Mesenchymal stem cell (in vitro differentiated cells and primary cell): ENCODE results near the gene HJURP.

Experiments
- DNase-seq: peaks from one replicate; pipeline ENCODE4 v3.0.0-alpha.2; 2013
- H2AFZ ChIP-seq: one replicate; pipeline ENCODE4 v1.6.1; 2013; ENCODE audit warnings: low read depth, mild to moderate bottlenecking, control low read depth, inconsistent platforms, low read length, moderate library complexity
- H2AK5ac ChIP-seq: 2 replicates; pipeline ENCODE4 v1.6.1; 2013; ENCODE audit warnings: low read length, moderate library complexity, mild to moderate bottlenecking, inconsistent platforms; ENCODE audit not compliant: severe bottlenecking
- H2BK120ac ChIP-seq: one replicate; pipeline ENCODE4 v1.6.1; 2013; ENCODE audit warnings: low read depth, mild to moderate bottlenecking, inconsistent platforms, low read length, moderate library complexity
- H2BK12ac ChIP-seq, 2 experiments: one replicate each; pipeline ENCODE4 v1.6.1; 2013; ENCODE audit warnings: inconsistent platforms in 2 of 2, low read length in 2 of 2, mild to moderate bottlenecking in 2 of 2, moderate library complexity in 2 of 2, control low read depth in 1 of 2
- H2BK15ac ChIP-seq: one replicate; pipeline ENCODE4 v1.6.1; 2013; ENCODE audit warnings: mild to moderate bottlenecking, low read depth, inconsistent platforms; ENCODE audit not compliant: poor library complexity, severe bottlenecking
- H2BK5ac ChIP-seq: 2 replicates; pipeline ENCODE4 v1.6.1; 2013; ENCODE audit warnings: low read depth, mild to moderate bottlenecking, low read length, control low read depth, inconsistent platforms; ENCODE audit not compliant: poor library complexity, severe bottlenecking
- H3K14ac ChIP-seq, 2 experiments: one replicate each; pipeline ENCODE4 v1.6.1; 2013; ENCODE audit warnings: inconsistent platforms in 2 of 2, low read length in 2 of 2, control low read depth in 1 of 2, mild to moderate bottlenecking in 1 of 2, moderate library complexity in 1 of 2
- H3K18ac ChIP-seq, 2 experiments: one replicate each; pipeline ENCODE4 v1.6.1; 2013; ENCODE audit warnings: inconsistent platforms in 2 of 2, low read length in 2 of 2, control low read depth in 1 of 2, low read depth in 1 of 2, mild to moderate bottlenecking in 1 of 2
- H3K23ac ChIP-seq, 2 experiments: one replicate each; pipeline ENCODE4 v1.6.1; 2013; ENCODE audit warnings: inconsistent platforms in 2 of 2, low read length in 2 of 2, mild to moderate bottlenecking in 2 of 2, moderate library complexity in 2 of 2, control low read depth in 1 of 2
- H3K27ac ChIP-seq: 2 replicates; pipeline ENCODE4 v1.5.1; 2013; ENCODE audit warnings: mild to moderate bottlenecking, moderate library complexity, low read length, control low read depth, inconsistent platforms; ENCODE audit not compliant: poor library complexity, severe bottlenecking
- H3K27me3 ChIP-seq, 2 experiments: 2 replicates each; pipeline versions ENCODE4 v1.6.1 to v1.7.0; 2013; ENCODE audit warnings: low read length in 2 of 2, mild to moderate bottlenecking in 2 of 2, moderate library complexity in 2 of 2, control low read depth in 1 of 2, inconsistent platforms in 1 of 2; ENCODE audit not compliant: control insufficient read depth in 1 of 2, insufficient read depth in 1 of 2
- H3K36me3 ChIP-seq, 2 experiments: 2 replicates each; pipeline versions ENCODE4 v1.6.1 to v1.7.0; 2013; ENCODE audit warnings: low read length in 2 of 2, control low read depth in 1 of 2, inconsistent platforms in 1 of 2, low read depth in 1 of 2, mild to moderate bottlenecking in 1 of 2; ENCODE audit not compliant: insufficient read depth in 2 of 2, control insufficient read depth in 1 of 2
- H3K4ac ChIP-seq, 2 experiments: one replicate each; pipeline ENCODE4 v1.6.1; 2013; ENCODE audit warnings: inconsistent platforms in 2 of 2, low read length in 2 of 2, mild to moderate bottlenecking in 2 of 2, moderate library complexity in 2 of 2, control low read depth in 1 of 2, low read depth in 1 of 2
- H3K4me1 ChIP-seq: 2 replicates; pipeline ENCODE4 v1.6.1; 2013; ENCODE audit warnings: low read depth, low read length, control low read depth; ENCODE audit not compliant: control insufficient read depth, insufficient read depth
- H3K4me2 ChIP-seq: 2 replicates; pipeline ENCODE4 v1.6.1; 2013; ENCODE audit warnings: low read length, mild to moderate bottlenecking, inconsistent platforms; ENCODE audit not compliant: poor library complexity, severe bottlenecking
- H3K4me3 ChIP-seq, 2 experiments: 2 replicates each; pipeline versions ENCODE4 v1.5.1 to v1.7.0; 2013; ENCODE audit warnings: low read length in 2 of 2, mild to moderate bottlenecking in 2 of 2, control low read depth in 1 of 2, low read depth in 1 of 2; ENCODE audit not compliant: insufficient read depth in 1 of 2
- H3K79me1 ChIP-seq: replicated peaks from 2 replicates; pipeline ENCODE4 v1.6.1; 2013; ENCODE audit warnings: mild to moderate bottlenecking, control low read depth, low read length, inconsistent platforms; ENCODE audit not compliant: poor library complexity, severe bottlenecking
- H3K9ac ChIP-seq: 2 replicates; pipeline ENCODE4 v1.7.0; 2013; ENCODE audit warnings: mild to moderate bottlenecking, low read length, moderate library complexity
- H3K9me3 ChIP-seq: 2 replicates; pipeline ENCODE4 v1.7.0; 2013; ENCODE audit warnings: mild to moderate bottlenecking, low read length; ENCODE audit not compliant: control insufficient read depth
- H4K8ac ChIP-seq: one replicate; pipeline ENCODE4 v1.6.1; 2013; ENCODE audit warnings: inconsistent platforms, mild to moderate bottlenecking, low read length, moderate library complexity
- H4K91ac ChIP-seq: one replicate; pipeline ENCODE4 v1.6.1; 2013; ENCODE audit warnings: mild to moderate bottlenecking, low read length, inconsistent platforms
- WGBS: methylation state at CpG from one replicate; pipeline ENCODE4 v1.1.7; 2013; ENCODE audit warnings: mixed read lengths; 5-methylcytosine and 5-hydroxymethylcytosine counted together

Gene HJURP

DNA sequence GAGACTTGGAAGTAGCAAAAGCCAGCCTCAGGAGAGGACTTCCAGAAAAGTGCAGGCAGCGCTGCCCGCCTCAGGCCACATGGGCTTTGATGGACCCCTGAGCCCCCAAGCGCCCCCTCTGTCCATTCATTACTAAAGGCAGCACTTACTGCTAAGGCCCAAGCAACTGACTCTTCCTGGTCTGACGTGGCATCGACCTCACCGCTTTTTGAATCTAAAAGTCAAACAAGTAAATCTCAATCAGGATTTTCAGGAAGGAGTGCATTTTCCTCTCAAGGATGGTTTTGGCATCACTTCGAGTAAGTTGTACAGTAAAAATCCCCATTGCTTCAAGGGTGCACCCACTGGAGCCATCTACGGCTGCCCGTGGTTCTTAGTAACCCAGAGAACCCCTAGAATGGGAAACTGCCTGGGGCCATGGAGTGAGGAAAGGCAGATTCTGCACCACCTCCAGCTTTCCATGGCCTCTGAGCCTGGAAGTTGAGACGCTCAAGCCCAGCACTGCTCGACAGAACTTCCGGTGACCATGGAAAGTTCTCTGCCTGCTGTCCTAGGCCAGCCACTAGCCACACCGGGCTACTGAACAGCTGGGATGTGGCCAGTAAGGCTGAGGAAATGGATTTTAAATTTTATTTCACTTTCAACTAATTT, 7.0 kb downstream of the HJURP start:
- Histone ChIP-seq H3K4me1 (peaks cover 11% of the 10 kb centered on the region), H3K18ac (no peak overlapping the region), H3K23ac (no peak overlapping the region), H3K4me3 (no peak overlapping the region), H3K27me3 (no peaks in the 10 kb centered on the region), H3K36me3 (peaks cover 21 to 29% of the 10 kb centered on the region in 2 experiments), H2BK12ac (no peak overlapping the region), H3K9ac (no peak overlapping the region), H3K4me2 (no peak overlapping the region), H2BK5ac (no peak overlapping the region), H3K79me1 (peaks cover 47% of the 10 kb centered on the region), H3K14ac (no peak overlapping the region), H2AK5ac (no peak overlapping the region), H4K8ac (no peak overlapping the region), H3K4ac (no peak overlapping the region), H3K9me3 (no peaks in the 10 kb centered on the region), H2AFZ (no peak overlapping the region), H2BK15ac (no peak overlapping the region), H4K91ac (no peak overlapping the region), H3K27ac (no peak overlapping the region), H2BK120ac (no peak overlapping the region)
- DNase-seq: no peak
- 99% methylated on average over 12 of the region's 13 CpGs for WGBS

DNA sequence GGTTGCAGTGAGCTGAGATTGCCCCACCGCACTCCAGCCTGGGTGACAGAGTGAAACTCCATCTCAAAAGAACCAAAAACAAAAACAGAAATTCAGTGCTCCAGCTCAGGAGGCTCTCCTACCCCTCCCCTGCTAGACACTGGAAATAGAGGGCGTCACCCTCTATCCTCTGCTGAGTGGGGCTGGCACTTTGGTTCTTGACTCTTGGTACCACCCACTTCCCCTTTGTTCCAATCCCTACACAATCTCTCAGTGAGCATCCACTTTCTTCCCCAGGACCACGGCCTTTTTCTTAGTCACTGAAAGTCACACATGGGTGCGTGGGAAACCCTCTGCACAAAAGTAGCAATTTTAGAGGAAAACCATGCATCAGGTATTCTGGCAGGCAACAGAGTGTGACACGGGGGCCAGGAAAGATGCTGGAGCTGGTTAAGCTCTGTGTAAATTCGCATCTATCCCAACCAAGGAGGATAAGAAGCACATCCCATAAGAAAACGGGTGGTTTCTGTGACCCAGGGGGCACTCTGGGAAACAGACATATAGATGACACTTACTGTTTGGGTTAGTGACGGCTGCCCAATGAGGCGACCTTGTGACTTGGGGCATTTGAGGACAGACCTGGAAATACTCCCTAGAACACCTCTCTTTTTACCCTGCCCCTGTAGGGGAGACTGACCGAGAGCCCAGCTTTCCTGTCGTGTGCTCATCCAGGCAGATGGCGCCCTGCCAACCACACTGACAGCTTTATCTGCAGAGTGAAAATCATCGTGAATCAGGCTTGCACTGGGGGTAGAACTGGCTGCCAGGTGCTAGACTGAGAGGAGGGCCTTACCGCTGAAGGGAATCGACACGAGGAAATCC, 7.7 kb downstream of the HJURP start:
- no peaks in the 10 kb centered on the region for H3K9me3 ChIP-seq
- H2AK5ac ChIP-seq: no peak overlapping the region

GRCh38 chr2:233845301-233846060, 8.9 kb downstream of the HJURP start:
- Histone ChIP-seq H3K23ac (no peak overlapping the region), H3K4me3 (no peak overlapping the region), H3K79me1 (peaks cover 51% of the 10 kb centered on the region), H2AK5ac (no peak overlapping the region), H4K8ac (no peak overlapping the region), H2BK12ac (no peak overlapping the region), H3K4ac (no peak overlapping the region), H3K14ac (no peak overlapping the region), H3K27me3 (no peaks in the 10 kb centered on the region), H4K91ac (no peak overlapping the region), H3K4me1 (peaks cover 9% of the 10 kb centered on the region), H3K9ac (no peak overlapping the region), H3K9me3 (no peaks in the 10 kb centered on the region), H3K4me2 (no peak overlapping the region), H3K27ac (no peak overlapping the region), H3K36me3 (peaks cover 34% of the 10 kb centered on the region in 2 experiments), H3K18ac (no peak overlapping the region), H2AFZ (no peak overlapping the region), H2BK15ac (no peak overlapping the region), H2BK120ac (no peak overlapping the region), H2BK5ac (no peak overlapping the region)
- WGBS: no CpG with 5 or more reads among the region's 1 CpG
- no peak for DNase-seq

More for the DNA sequence above, 7.7 kb downstream of the HJURP start:
- H2BK5ac ChIP-seq: no peak overlapping the region
- H2BK15ac ChIP-seq: no peak overlapping the region
- H3K27ac ChIP-seq: no peak overlapping the region
- no peak overlapping the region for H3K4ac ChIP-seq
- no peak overlapping the region for H3K14ac ChIP-seq
- no peak overlapping the region for H2BK120ac ChIP-seq
- no peak overlapping the region for H3K4me2 ChIP-seq
- WGBS: 96% methylated on average over 16 of the region's 16 CpGs
- no peak overlapping the region for H3K4me3 ChIP-seq
- H3K36me3 ChIP-seq: peaks cover 29% of the 10 kb centered on the region in 2 experiments
- peaks cover 50% of the 10 kb centered on the region for H3K79me1 ChIP-seq
- peaks cover 11% of the 10 kb centered on the region for H3K4me1 ChIP-seq
- no peak overlapping the region for H2AFZ ChIP-seq
- DNase-seq: no peak
- no peak overlapping the region for H3K9ac ChIP-seq
- H3K18ac ChIP-seq: no peak overlapping the region
- H2BK12ac ChIP-seq: no peak overlapping the region
- no peaks in the 10 kb centered on the region for H3K27me3 ChIP-seq
- no peak overlapping the region for H4K8ac ChIP-seq
- no peak overlapping the region for H4K91ac ChIP-seq
- no peak overlapping the region for H3K23ac ChIP-seq

- Histone ChIP-seq H2AK5ac (no peak overlapping the region), H3K79me1 (peaks cover 46% of the 10 kb centered on the region), H2BK12ac (no peak overlapping the region), H2AFZ (no peak overlapping the region), H3K23ac (no peak overlapping the region), H3K27me3 (no peaks in the 10 kb centered on the region), H3K14ac (no peak overlapping the region), H2BK5ac (no peak overlapping the region), H3K4me3 (no peak overlapping the region), H4K91ac (no peak overlapping the region), H3K9me3 (no peaks in the 10 kb centered on the region), H3K4me1 (peaks cover 9% of the 10 kb centered on the region), H2BK120ac (no peak overlapping the region), H3K18ac (no peak overlapping the region), H3K9ac (no peak overlapping the region), H3K36me3 (peaks cover 34 to 35% of the 10 kb centered on the region in 2 experiments), H4K8ac (no peak overlapping the region), H3K4me2 (no peak overlapping the region), H3K4ac (no peak overlapping the region), H3K27ac (no peak overlapping the region), H2BK15ac (no peak overlapping the region)
- no peak for DNase-seq
- WGBS: 100% methylated on average over 3 of the region's 3 CpGs
Observed at GRCh38 chr2:233844836-233845235, 9.5 kb downstream of the HJURP start.
